H1 (cell line): ENCODE data around the gene CRADD. TPM values are rescaled to one million over a fixed set of nuclear protein-coding genes. Genes with fewer than 3 reads are reported as not detected.

ENCODE experiments used
- CTCF ChIA-PET: fragments of 300-600 bp; sonication (Branson Sonifier 250); formaldehyde crosslinking; loops from one replicate; lab custom pipeline; 2021; ENCODE audit not compliant: partially characterized antibody; lab: Charles Lee
- POLR2A ChIA-PET: fragments of 300-600 bp; sonication (Branson Sonifier 250); formaldehyde crosslinking; loops from one replicate; lab custom pipeline; 2021; ENCODE audit warnings: inconsistent platforms; ENCODE audit not compliant: partially characterized antibody; lab: Charles Lee
- DNase-seq, 2 experiments: peaks; one replicate each; pipeline versions ENCODE4 v3.0.0 to v3.0.0-alpha.2; 2010 to 2022; ENCODE audit warnings: low spot score in 2 of 2, low read depth in 1 of 2, mixed read lengths in 1 of 2
- FAIRE-seq: peaks from 2 replicates; lab custom pipeline; 2011; peaks lifted over from hg19 to GRCh38; lab: Jason Lieb, UNC
- H2AFZ ChIP-seq: 2 replicates; pipeline ENCODE4 v1.8.1; 2012; ENCODE audit warnings: low read length, inconsistent platforms
- H2AK5ac ChIP-seq: 2 replicates; pipeline ENCODE4 v1.6.1; 2013; ENCODE audit warnings: low read depth, low read length
- H2BK120ac ChIP-seq: replicated peaks from 2 replicates; pipeline ENCODE3; 2013; ENCODE audit warnings: low read depth, low read length, inconsistent platforms
- H2BK12ac ChIP-seq: 2 replicates; pipeline ENCODE4 v1.6.1; 2013; ENCODE audit warnings: low read depth, low read length
- H2BK15ac ChIP-seq: 2 replicates; pipeline ENCODE4 v1.6.1; 2013; ENCODE audit warnings: low read length
- H2BK20ac ChIP-seq: 2 replicates; pipeline ENCODE4 v1.6.1; 2013; ENCODE audit warnings: low read length
- H2BK5ac ChIP-seq: 2 replicates; pipeline ENCODE4 v1.6.1; 2013; ENCODE audit warnings: low read depth, low read length
- H3K14ac ChIP-seq: 2 replicates; pipeline ENCODE4 v1.6.1; 2013; ENCODE audit warnings: inconsistent platforms; ENCODE audit not compliant: insufficient read length
- H3K18ac ChIP-seq: 2 replicates; pipeline ENCODE4 v1.6.1; 2013; ENCODE audit warnings: low read length; ENCODE audit errors: extremely low read depth
- H3K23ac ChIP-seq: 2 replicates; pipeline ENCODE4 v1.6.1; 2013; ENCODE audit warnings: inconsistent platforms; ENCODE audit not compliant: insufficient read length
- H3K23me2 ChIP-seq: 2 replicates; pipeline ENCODE4 v1.6.1; 2013; ENCODE audit warnings: low read depth, low read length
- H3K27ac ChIP-seq: 2 replicates; pipeline ENCODE4 v1.6.1; 2011; ENCODE audit warnings: low read depth, low read length, inconsistent platforms
- H3K27me3 ChIP-seq, 4 experiments: replicated peaks in 1 of 4; 1 replicate in 1 of 4; 2 replicates in 3 of 4; pipeline versions ENCODE4 v1.6.1 to v1.8.1; 2011 to 2013; ENCODE audit warnings: low read length in 3 of 4, mild to moderate bottlenecking in 3 of 4, inconsistent platforms in 2 of 4, mixed read lengths in 2 of 4, moderate library complexity in 1 of 4; ENCODE audit not compliant: control insufficient read depth in 3 of 4, insufficient read depth in 3 of 4; ENCODE audit errors: extremely low read depth in 1 of 4
- H3K36me3 ChIP-seq, 4 experiments: 2 replicates each; pipeline versions ENCODE4 v1.6.1 to v1.8.1; 2011 to 2013; ENCODE audit warnings: mild to moderate bottlenecking in 4 of 4, low read length in 3 of 4, moderate library complexity in 2 of 4, control low read depth in 1 of 4, inconsistent platforms in 1 of 4; ENCODE audit not compliant: insufficient read depth in 4 of 4, control insufficient read depth in 2 of 4
- H3K4ac ChIP-seq: replicated peaks from 2 replicates; pipeline ENCODE3; 2013; ENCODE audit warnings: low read length, low read depth, mixed read lengths, inconsistent platforms; ENCODE audit not compliant: insufficient read length
- H3K4me1 ChIP-seq, 4 experiments: replicated peaks in 1 of 4; 1 replicate in 1 of 4; 2 replicates in 3 of 4; pipeline versions ENCODE4 v1.6.1 to v1.8.1; 2011 to 2013; ENCODE audit warnings: low read length in 3 of 4, inconsistent platforms in 2 of 4, mixed read lengths in 1 of 4; ENCODE audit not compliant: insufficient read depth in 4 of 4, control insufficient read depth in 3 of 4
- H3K4me2 ChIP-seq, 2 experiments: 2 replicates each; pipeline versions ENCODE4 v1.6.1 to v1.8.1; 2011 to 2013; ENCODE audit warnings: low read depth in 2 of 2, low read length in 2 of 2, control low read depth in 1 of 2, inconsistent platforms in 1 of 2, mild to moderate bottlenecking in 1 of 2; ENCODE audit not compliant: insufficient read depth in 1 of 2
- H3K4me3 ChIP-seq, 4 experiments: fragments of 200-600, 300-600 bp in 1 of 4; sonication (generic), shearing (Covaris generic), sonication (Bioruptor Twin) in 1 of 4; 2 replicates each; pipeline versions ENCODE4 v1.5.1 to v1.8.1; 2011 to 2016; ENCODE audit warnings: low read length in 4 of 4, low read depth in 3 of 4, control low read depth in 2 of 4, inconsistent platforms in 2 of 4, mild to moderate bottlenecking in 2 of 4, mixed read lengths in 1 of 4, moderate library complexity in 1 of 4; ENCODE audit not compliant: insufficient read depth in 2 of 4; ENCODE audit errors: extremely low read depth in 1 of 4
- H3K56ac ChIP-seq: replicated peaks from 2 replicates; pipeline ENCODE3; 2013; ENCODE audit warnings: low read depth, mild to moderate bottlenecking, mixed read lengths, low read length, inconsistent platforms; ENCODE audit not compliant: insufficient read length
- H3K79me1 ChIP-seq: 2 replicates; pipeline ENCODE4 v1.6.1; 2013; ENCODE audit warnings: low read depth, low read length, control low read depth
- H3K79me2 ChIP-seq, 2 experiments: 2 replicates each; pipeline versions ENCODE4 v1.6.1 to v1.8.1; 2012 to 2013; ENCODE audit warnings: low read length in 2 of 2, mild to moderate bottlenecking in 2 of 2, inconsistent platforms in 1 of 2; ENCODE audit not compliant: insufficient read depth in 2 of 2, control insufficient read depth in 1 of 2
- H3K9ac ChIP-seq, 4 experiments: replicated peaks in 1 of 4; 1 replicate in 1 of 4; 2 replicates in 3 of 4; pipeline versions ENCODE4 v1.6.1 to v1.8.1; 2011 to 2013; ENCODE audit warnings: low read depth in 3 of 4, low read length in 3 of 4, control low read depth in 2 of 4, mild to moderate bottlenecking in 2 of 4, moderate library complexity in 2 of 4, inconsistent platforms in 1 of 4; ENCODE audit errors: extremely low read depth in 1 of 4
- H3K9me3 ChIP-seq, 2 experiments: 2 replicates each; pipeline versions ENCODE4 v1.6.1 to v1.8.1; 2012 to 2013; ENCODE audit warnings: mild to moderate bottlenecking in 2 of 2, moderate library complexity in 2 of 2, control low read depth in 1 of 2, inconsistent platforms in 1 of 2, low read depth in 1 of 2, low read length in 1 of 2, mixed read lengths in 1 of 2; ENCODE audit not compliant: insufficient read depth in 2 of 2
- H4K20me1 ChIP-seq, 2 experiments: replicated peaks in 1 of 2; 2 replicates each; pipeline versions ENCODE3 to v1.8.1; 2011 to 2013; ENCODE audit warnings: inconsistent platforms in 2 of 2, low read length in 2 of 2, mild to moderate bottlenecking in 1 of 2; ENCODE audit not compliant: insufficient read depth in 2 of 2, control insufficient read depth in 1 of 2
- H4K5ac ChIP-seq: 2 replicates; pipeline ENCODE4 v1.6.1; 2013; ENCODE audit warnings: low read length, low read depth, mixed read lengths, inconsistent platforms; ENCODE audit not compliant: insufficient read length
- H4K8ac ChIP-seq: 2 replicates; pipeline ENCODE4 v1.8.0; 2013; ENCODE audit warnings: mild to moderate bottlenecking, moderate library complexity, low read length, inconsistent platforms; ENCODE audit not compliant: insufficient read depth; ENCODE audit errors: extremely low read depth
- H4K91ac ChIP-seq: replicated peaks from 2 replicates; pipeline ENCODE3; 2013; ENCODE audit warnings: low read length, mixed read lengths, inconsistent platforms; ENCODE audit not compliant: insufficient read length
- CBX8 ChIP-seq: fragments of 300-800, 300-1000 bp; sonication (generic); IDR thresholded peaks from 2 replicates; pipeline ENCODE4 v1.7.1; 2016; ENCODE audit warnings: low read depth, low read length, borderline replicate concordance
- CHD1 ChIP-seq: IDR thresholded peaks from 2 replicates; pipeline ENCODE4 v1.6.1; 2012; ENCODE audit warnings: low read depth, low read length, improper control_type of control experiment
- CHD2 ChIP-seq: IDR thresholded peaks from 2 replicates; pipeline ENCODE4 v1.6.1; 2012; ENCODE audit warnings: low read length, improper control_type of control experiment
- SIRT6 ChIP-seq: IDR thresholded peaks from one replicate; pipeline ENCODE4 v1.7.1; 2012; ENCODE audit warnings: low read length, inconsistent platforms
- SP4 ChIP-seq: IDR thresholded peaks from 2 replicates; pipeline ENCODE4 v1.6.1; 2012; ENCODE audit warnings: low read length, inconsistent platforms
- TCF12 ChIP-seq: IDR thresholded peaks from 2 replicates; pipeline ENCODE4 v1.6.1; 2011; ENCODE audit warnings: low read depth, mild to moderate bottlenecking, low read length
- YY1 ChIP-seq: IDR thresholded peaks from 2 replicates; pipeline ENCODE4 v1.6.1; 2011; ENCODE audit warnings: low read depth, mild to moderate bottlenecking, low read length
- WGBS, 2 experiments: shearing (Covaris generic) in 1 of 2; methylation state at CpG; one replicate each; pipeline versions ENCODE4 v1.1.6 to v1.1.7; 2013 to 2015; ENCODE audit warnings: low lambda C conversion rate in 2 of 2, mixed read lengths in 2 of 2, inconsistent platforms in 1 of 2, low coverage in 1 of 2, missing lambda C conversion rate in 1 of 2; ENCODE audit not compliant: insufficient replicate concordance in 2 of 2, insufficient coverage in 1 of 2, insufficient read length in 1 of 2; ENCODE audit errors: extremely low coverage in 1 of 2, missing lambda C conversion rate in 1 of 2; 5-methylcytosine and 5-hydroxymethylcytosine counted together
- polyA plus RNA-seq, 7 experiments: library from polyadenylated mRNA; depleted of rRNA in 3 of 7; stranded (reverse) in 5 of 7; unstranded in 2 of 7; fragments of >200 nt in 5 of 7; fragments of 200-250 nt in 2 of 7; gene quantifications; 1 replicate in 5 of 7; 2 replicates in 1 of 7; 4 replicates in 1 of 7; pipeline versions ENCODE4 v1.2.1 to v1.2.3, GENCODE V29; 2011 to 2013; ENCODE audit warnings: missing spikeins in 2 of 7, mixed read lengths in 2 of 7
- total RNA-seq: library from RNA; stranded (reverse); fragmentation: NEBNext Ultra II Directional; extraction: Animal tissue kit (Norgen Biotek cat#: 25700); gene quantifications from 2 replicates; pipeline ENCODE4 v1.2.1, GENCODE V29; 2021
- TF ChIP-seq, protein P1 (sequence below): IDR thresholded peaks from 2 replicates; pipeline ENCODE4 v1.6.1; 2011; ENCODE audit warnings: low read length, improper control_type of control experiment
- TF ChIP-seq, protein P2 (sequence below), 3 experiments: IDR thresholded peaks; 1 replicate in 2 of 3; 2 replicates in 1 of 3; pipeline versions ENCODE4 v1.5.1 to v1.6.1; 2011; ENCODE audit warnings: low read length in 3 of 3, mild to moderate bottlenecking in 3 of 3, inconsistent platforms in 2 of 3, low read depth in 1 of 3, moderate library complexity in 1 of 3; ENCODE audit not compliant: insufficient read depth in 1 of 3; ENCODE audit errors: control extremely low read depth in 1 of 3
- TF ChIP-seq, protein P3 (sequence below): IDR thresholded peaks from 2 replicates; pipeline ENCODE4 v1.6.1; 2012; ENCODE audit warnings: low read length, inconsistent platforms

The CRADD gene
- total and polyA plus RNA-seq, 2 of the 8 experiments (the other 6 are each of a cell fraction or from before 2014, with no cell fraction given) = 8.1 to 15.4 TPM

DNA sequence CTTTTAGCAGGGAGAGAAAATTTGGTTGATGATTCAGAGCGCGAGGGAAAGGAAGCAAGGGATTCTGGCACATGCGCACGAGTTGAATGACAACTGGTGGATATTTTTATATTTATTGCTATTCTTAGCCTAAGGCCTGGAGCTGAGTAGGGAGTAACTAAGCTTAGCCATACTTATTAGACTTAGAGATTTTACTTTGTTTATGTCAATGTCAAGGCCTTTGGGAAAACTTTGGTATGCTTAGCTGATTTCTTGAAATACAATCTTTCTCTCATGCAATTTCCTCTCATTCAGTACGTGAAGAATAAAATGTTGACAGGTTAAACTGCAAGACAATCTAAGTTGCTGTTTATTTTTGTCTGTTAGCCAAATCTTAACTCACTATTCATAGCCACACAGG lies 101.1 kb downstream of the CRADD start:
- ChIA-PET POLR2A (no interaction called here), CTCF (interaction anchor here (0.6 to 1.4 kb wide), 2 partner anchors 12 to 876 kb away, joined by 3 to 6 read pairs; no protein-coding TSS in a partner anchor)
- no peak overlapping the region for H3K4me3 ChIP-seq
- H3K23ac ChIP-seq = no peak overlapping the region
- no peak overlapping the region for H2BK15ac ChIP-seq
- no peak overlapping the region for H4K8ac ChIP-seq
- no peak overlapping the region for H2BK5ac ChIP-seq
- no peak overlapping the region for H3K9ac ChIP-seq
- H3K9me3 ChIP-seq = no peaks in the 10 kb centered on the region
- no peaks in the 10 kb centered on the region for H3K79me1 ChIP-seq
- FAIRE-seq (no peak), DNase-seq (no peak)
- no peaks in the 10 kb centered on the region for H3K36me3 ChIP-seq
- H3K18ac ChIP-seq = no peak overlapping the region
- no peak overlapping the region for H4K5ac ChIP-seq
- no peak overlapping the region for H2BK20ac ChIP-seq
- no peak overlapping the region for H2BK12ac ChIP-seq
- no peak overlapping the region for H2BK120ac ChIP-seq
- H2AFZ ChIP-seq = no peak overlapping the region
- no peak overlapping the region for H3K14ac ChIP-seq
- H3K4ac ChIP-seq = no peak overlapping the region
- H3K23me2 ChIP-seq = no peaks in the 10 kb centered on the region
- H3K27ac ChIP-seq = no peak overlapping the region
- H3K4me2 ChIP-seq = no peak overlapping the region
- no peak overlapping the region for H4K91ac ChIP-seq
- no peaks in the 10 kb centered on the region for H4K20me1 ChIP-seq
- no peaks in the 10 kb centered on the region for H3K79me2 ChIP-seq
- 94% methylated on average over 5 of the region's 5 CpGs; no CpG with 5 or more reads in 1 of the 2 experiments for WGBS, 2 experiments
- H2AK5ac ChIP-seq = no peak overlapping the region
- H3K27me3 ChIP-seq = no peaks in the 10 kb centered on the region
- H3K56ac ChIP-seq = no peak overlapping the region
- H3K4me1 ChIP-seq = peaks cover 0 to 8% (median 0%) of the 10 kb centered on the region in 4 experiments; a peak in 1 of 7 replicates
- TF ChIP-seq SP4 (no peak), YY1 (no peak), TCF12 (no peak), CBX8 (no peak), CHD2 (no peak), CHD1 (no peak), SIRT6 (no peak)
- TF ChIP-seq, protein P1, sequence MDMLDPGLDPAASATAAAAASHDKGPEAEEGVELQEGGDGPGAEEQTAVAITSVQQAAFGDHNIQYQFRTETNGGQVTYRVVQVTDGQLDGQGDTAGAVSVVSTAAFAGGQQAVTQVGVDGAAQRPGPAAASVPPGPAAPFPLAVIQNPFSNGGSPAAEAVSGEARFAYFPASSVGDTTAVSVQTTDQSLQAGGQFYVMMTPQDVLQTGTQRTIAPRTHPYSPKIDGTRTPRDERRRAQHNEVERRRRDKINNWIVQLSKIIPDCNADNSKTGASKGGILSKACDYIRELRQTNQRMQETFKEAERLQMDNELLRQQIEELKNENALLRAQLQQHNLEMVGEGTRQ = no peak
- TF ChIP-seq, protein P2, sequence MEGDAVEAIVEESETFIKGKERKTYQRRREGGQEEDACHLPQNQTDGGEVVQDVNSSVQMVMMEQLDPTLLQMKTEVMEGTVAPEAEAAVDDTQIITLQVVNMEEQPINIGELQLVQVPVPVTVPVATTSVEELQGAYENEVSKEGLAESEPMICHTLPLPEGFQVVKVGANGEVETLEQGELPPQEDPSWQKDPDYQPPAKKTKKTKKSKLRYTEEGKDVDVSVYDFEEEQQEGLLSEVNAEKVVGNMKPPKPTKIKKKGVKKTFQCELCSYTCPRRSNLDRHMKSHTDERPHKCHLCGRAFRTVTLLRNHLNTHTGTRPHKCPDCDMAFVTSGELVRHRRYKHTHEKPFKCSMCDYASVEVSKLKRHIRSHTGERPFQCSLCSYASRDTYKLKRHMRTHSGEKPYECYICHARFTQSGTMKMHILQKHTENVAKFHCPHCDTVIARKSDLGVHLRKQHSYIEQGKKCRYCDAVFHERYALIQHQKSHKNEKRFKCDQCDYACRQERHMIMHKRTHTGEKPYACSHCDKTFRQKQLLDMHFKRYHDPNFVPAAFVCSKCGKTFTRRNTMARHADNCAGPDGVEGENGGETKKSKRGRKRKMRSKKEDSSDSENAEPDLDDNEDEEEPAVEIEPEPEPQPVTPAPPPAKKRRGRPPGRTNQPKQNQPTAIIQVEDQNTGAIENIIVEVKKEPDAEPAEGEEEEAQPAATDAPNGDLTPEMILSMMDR (IDR thresholded peaks at IDR 0.05; ENCODE audit: control extremely low read depth in 1 of 3, insufficient read depth in 1 of 3, low read depth in 1 of 3, low read length in 3 of 3) = no peak
- TF ChIP-seq, protein P3, sequence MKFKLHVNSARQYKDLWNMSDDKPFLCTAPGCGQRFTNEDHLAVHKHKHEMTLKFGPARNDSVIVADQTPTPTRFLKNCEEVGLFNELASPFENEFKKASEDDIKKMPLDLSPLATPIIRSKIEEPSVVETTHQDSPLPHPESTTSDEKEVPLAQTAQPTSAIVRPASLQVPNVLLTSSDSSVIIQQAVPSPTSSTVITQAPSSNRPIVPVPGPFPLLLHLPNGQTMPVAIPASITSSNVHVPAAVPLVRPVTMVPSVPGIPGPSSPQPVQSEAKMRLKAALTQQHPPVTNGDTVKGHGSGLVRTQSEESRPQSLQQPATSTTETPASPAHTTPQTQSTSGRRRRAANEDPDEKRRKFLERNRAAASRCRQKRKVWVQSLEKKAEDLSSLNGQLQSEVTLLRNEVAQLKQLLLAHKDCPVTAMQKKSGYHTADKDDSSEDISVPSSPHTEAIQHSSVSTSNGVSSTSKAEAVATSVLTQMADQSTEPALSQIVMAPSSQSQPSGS = no peak
